Occipital lobe (tissue), 2 donors: ENCODE results near the gene CYP2W1. TPM values are rescaled to one million over a fixed set of nuclear protein-coding genes. Genes with fewer than 3 reads are reported as not detected.

Source experiments
- DNase-seq: peaks from one replicate; lab custom pipeline; 2025; lab: John Stamatoyannopoulos, UW
- total RNA-seq: library from RNA; depleted of rRNA; stranded (reverse); fragments of >200 nt; gene quantifications from one replicate; pipeline ENCODE4 v1.2.3, GENCODE V29; 2014

Gene CYP2W1
- total RNA-seq, 1 donor from 2014 or later, result not detected

- no peak for DNase-seq
Measured at GRCh38 chr7:966291-967069, 16.5 kb upstream of the CYP2W1 start.

DNA sequence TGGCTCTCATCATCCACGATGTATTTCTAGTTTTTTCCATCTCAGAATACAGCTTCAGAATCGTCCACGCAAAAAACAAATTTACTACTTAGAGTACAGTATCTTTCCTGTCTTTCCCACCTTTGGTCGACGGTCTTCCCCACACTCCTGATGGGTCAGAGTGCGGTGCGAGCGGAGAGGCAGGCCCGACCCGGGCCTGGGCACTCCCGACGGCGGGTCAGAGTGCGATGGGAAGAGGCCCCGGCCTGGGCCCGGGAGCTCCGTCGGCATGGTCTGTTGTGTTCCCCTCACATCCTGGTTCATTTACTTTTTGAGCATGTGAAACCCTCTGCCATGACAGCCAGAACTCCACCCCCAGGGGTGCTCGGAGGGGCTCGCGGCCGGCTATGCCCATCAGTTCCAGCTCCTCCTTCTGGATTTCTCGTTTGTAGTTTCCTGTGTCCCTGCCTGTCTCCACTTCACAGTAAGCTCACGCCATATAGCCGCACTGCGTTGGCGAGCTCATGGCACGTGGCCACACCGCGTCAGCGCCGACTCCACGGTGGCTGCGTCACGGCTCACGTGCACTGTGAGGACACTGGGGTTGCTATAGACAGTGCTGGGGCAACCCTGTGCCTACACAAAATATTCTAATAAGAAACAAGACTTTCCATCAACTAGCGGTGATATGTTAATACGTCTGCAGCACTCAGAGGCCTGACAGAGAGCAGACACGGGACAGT lies 15.5 kb upstream of the CYP2W1 start:
- no peak for DNase-seq

GRCh38 chr7:968205-969105 lies 14.5 kb upstream of the CYP2W1 start:
- no peak for DNase-seq

GRCh38 chr7:969403-969802 lies 13.6 kb upstream of the CYP2W1 start:
- DNase-seq, result no peak

- DNase-seq, result no peak
Measured at GRCh38 chr7:970744-971143, 12.2 kb upstream of the CYP2W1 start.

DNA sequence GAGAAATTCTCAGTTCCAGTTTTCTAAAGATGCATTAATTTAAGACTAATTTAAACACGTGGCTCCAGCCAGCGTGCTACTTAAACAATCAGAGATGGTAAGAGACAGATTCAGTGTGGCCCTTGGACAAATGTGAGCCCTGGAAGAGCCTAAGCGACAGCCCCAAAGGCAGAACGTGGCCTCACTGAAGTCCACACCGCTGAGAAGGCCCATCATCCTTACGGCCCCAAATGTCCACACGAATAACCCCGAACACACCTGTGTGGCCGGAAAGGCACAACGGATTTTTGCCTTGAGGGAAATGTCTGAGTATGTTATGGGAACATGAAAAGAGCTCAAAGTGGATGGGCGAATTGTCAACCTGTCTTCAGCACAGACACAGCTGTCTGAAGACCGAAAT lies 10.9 kb upstream of the CYP2W1 start:
- DNase-seq, result no peak

DNA sequence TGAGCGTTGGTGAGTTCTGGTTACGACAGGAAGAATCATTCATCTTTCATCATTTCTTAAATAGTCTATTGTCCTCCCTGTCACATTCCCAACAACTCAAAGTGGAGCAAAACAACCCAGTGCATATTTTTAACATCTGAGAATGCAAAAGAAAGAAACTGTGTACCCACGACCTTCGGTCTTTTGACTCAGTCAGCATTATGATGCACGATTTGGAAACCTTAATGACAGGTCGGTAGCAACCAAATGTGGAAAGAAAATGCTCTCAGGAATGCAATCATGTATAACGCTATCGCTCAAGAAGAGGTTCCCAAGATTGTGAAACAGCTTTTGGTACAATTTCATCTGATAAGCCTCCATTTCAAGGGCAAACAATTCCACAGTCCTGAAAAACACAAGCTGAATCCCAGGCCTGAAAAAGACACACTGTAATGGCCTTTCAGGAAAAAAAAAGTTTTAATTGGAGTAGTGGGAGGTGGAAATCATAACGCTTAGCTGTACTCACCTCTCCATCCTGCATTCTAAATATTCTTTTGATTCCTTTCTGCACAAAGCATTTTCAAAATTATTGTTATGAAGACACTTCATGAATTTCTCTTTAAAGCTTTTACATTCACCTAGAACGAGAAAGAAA lies 10.2 kb upstream of the CYP2W1 start:
- no peak for DNase-seq

- no peak for DNase-seq
Measured at GRCh38 chr7:973312-973711, 9.7 kb upstream of the CYP2W1 start.

- no peak for DNase-seq
Measured at GRCh38 chr7:974172-974571, 8.8 kb upstream of the CYP2W1 start.

- DNase-seq, result peak; percentile 81
Measured at GRCh38 chr7:974820-975681, 7.9 kb upstream of the CYP2W1 start, which contains the start of gene COX19. Gene COX19, minus strand, starts transcription at chr7:975549. Its CDS starts 40 bp downstream, at chr7:975509.

- DNase-seq, result no peak
Measured at GRCh38 chr7:975702-976473, 7.1 kb upstream of the CYP2W1 start.

DNA sequence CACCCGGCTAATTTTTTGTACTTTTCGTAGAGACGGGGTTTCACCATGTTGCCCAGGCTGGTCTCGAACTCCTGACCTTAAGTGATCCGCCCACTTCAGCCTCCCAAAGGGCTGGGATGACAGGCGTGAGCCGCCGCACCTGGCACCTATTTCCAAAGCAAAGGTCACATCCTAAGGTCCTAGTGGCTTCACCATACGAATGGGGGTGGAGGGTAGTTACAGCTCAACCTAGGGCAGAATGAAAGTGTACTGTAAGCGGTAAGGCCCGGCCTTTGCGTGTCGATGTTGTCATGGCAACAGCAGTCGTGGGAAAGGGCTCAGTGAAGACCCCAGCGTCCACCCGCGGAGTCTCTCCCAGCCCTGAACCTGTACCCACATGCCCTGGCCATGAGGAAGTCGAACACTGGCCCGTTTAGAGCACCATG lies 6.1 kb upstream of the CYP2W1 start:
- no peak for DNase-seq

- no peak for DNase-seq
Measured at GRCh38 chr7:977326-978048, 5.5 kb upstream of the CYP2W1 start.

DNA sequence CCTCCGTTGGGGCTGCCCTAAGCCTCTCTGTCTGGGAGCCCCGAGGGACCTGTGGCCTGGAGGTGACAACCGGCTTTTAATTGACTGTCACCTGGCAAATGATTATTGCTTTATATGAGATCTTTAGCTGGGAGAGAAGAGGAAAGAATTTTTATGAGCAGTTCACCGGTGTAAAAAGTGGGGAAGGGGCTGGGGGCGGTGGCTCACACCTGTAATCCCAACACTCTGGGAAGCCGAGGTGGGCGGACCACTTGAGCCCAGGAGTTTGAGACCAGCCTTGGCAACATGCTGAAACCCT lies 5.0 kb upstream of the CYP2W1 start:
- DNase-seq, result no peak

GRCh38 chr7:978416-979091 lies 4.4 kb upstream of the CYP2W1 start:
- no peak for DNase-seq

GRCh38 chr7:979151-979550 lies 3.8 kb upstream of the CYP2W1 start:
- DNase-seq, result no peak

DNA sequence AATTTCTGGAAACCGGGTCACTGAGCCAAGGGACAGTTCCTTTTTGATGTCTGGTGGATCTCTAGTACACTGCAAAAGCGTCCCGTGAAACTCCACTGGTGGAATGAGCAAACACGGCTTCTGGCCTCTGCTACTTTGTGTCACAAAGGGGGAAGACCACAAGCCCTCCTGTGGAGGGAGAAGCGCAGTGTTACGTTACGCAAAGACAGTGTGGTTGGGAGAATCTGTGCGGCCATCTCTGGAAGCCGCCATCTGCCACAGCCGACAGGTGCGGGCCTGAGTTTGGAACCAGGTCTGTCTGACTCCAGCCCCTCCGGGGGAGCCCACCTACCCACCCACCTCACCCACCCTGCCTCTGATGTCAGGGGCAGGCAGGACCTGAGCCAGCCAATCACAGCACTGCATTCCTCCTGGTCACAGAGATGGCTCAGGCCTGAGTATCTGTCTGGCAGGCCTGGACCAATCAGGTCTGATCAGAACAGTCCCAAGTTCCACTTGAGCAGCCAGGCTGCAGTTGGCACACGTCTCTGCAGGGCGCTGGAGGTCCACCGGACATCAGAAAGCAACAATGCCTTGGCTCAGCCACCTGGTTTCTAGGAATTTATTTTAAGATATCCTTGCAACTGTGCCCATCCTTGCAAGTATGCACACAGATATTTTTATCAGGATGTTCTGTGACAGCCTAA lies 3.0 kb upstream of the CYP2W1 start:
- no peak for DNase-seq
